OCI-LY7 (cell line): Measurements from ENCODE around the gene RRAS. TPM values are rescaled to one million over a fixed set of nuclear protein-coding genes. Genes with fewer than 3 reads are reported as not detected.

Experiments used
- BruUV-seq: library from RNA; stranded (reverse); fragments of 400-500 nt; replicated peaks from 2 replicates; lab custom pipeline; 2021; lab: Mats Ljungman, UMichigan
- CTCF ChIA-PET: fragments of 300-600 bp; sonication (Branson Sonifier 250); formaldehyde crosslinking; loops from one replicate; lab custom pipeline; 2022; ENCODE audit warnings: antibody characterized with exemption; ENCODE audit not compliant: unreplicated experiment; lab: Charles Lee
- POLR2A ChIA-PET: fragments of 300-600 bp; sonication (Branson Sonifier 250); formaldehyde crosslinking; loops from one replicate; lab custom pipeline; 2022; ENCODE audit warnings: antibody characterized with exemption; lab: Charles Lee
- DNase-seq: peaks from one replicate; pipeline ENCODE4 v3.0.0-alpha.2; 2015; ENCODE audit warnings: low spot score
- H2AFZ ChIP-seq: fragments of 200-600 bp; sonication (generic), shearing (Covaris generic); 2 replicates; pipeline ENCODE4 v1.6.1; 2014; ENCODE audit warnings: mild to moderate bottlenecking, antibody characterized with exemption, low read length, moderate library complexity
- H3K27ac ChIP-seq: fragments of 200-600 bp; sonication (generic); 2 replicates; pipeline ENCODE4 v1.5.1; 2014; ENCODE audit warnings: mixed run types, low read depth, mild to moderate bottlenecking, moderate library complexity, low read length, inconsistent platforms; ENCODE audit not compliant: poor library complexity, severe bottlenecking
- H3K36me3 ChIP-seq: fragments of 200-600 bp; sonication (generic); 2 replicates; pipeline ENCODE4 v1.6.1; 2014; ENCODE audit warnings: mild to moderate bottlenecking, antibody characterized with exemption, low read length, moderate library complexity, mixed read lengths; ENCODE audit not compliant: insufficient read depth
- H3K4me1 ChIP-seq: fragments of 200-600 bp; sonication (generic); 2 replicates; pipeline ENCODE4 v1.5.1; 2014; ENCODE audit warnings: mild to moderate bottlenecking, low read length; ENCODE audit not compliant: insufficient read depth, poor library complexity, severe bottlenecking
- H3K4me2 ChIP-seq: fragments of 200-600 bp; sonication (generic); 2 replicates; pipeline ENCODE4 v1.6.1; 2014; ENCODE audit warnings: mild to moderate bottlenecking, low read length
- H3K4me3 ChIP-seq: fragments of 200-600 bp; sonication (generic); 2 replicates; pipeline ENCODE4 v1.5.1; 2014; ENCODE audit warnings: mild to moderate bottlenecking, low read depth, low read length; ENCODE audit not compliant: poor library complexity, severe bottlenecking
- H3K79me2 ChIP-seq: fragments of 200-600 bp; sonication (generic); 2 replicates; pipeline ENCODE4 v1.6.1; 2016; ENCODE audit warnings: low read depth, mild to moderate bottlenecking, low read length, moderate library complexity, mixed read lengths; ENCODE audit not compliant: insufficient read depth
- H3K9me2 ChIP-seq: fragments of 200-600 bp; sonication (generic); 2 replicates; pipeline ENCODE4 v1.6.1; 2016; ENCODE audit warnings: mild to moderate bottlenecking, low read length, mixed read lengths; ENCODE audit not compliant: insufficient read depth
- H3K9me3 ChIP-seq: fragments of 200-600 bp; sonication (generic); 2 replicates; pipeline ENCODE4 v1.6.1; 2014; ENCODE audit warnings: mild to moderate bottlenecking, mixed run types, low read length, mixed read lengths
- H4K20me1 ChIP-seq: fragments of 200-600 bp; sonication (generic); 2 replicates; pipeline ENCODE4 v1.6.1; 2014; ENCODE audit warnings: mild to moderate bottlenecking, antibody characterized with exemption, low read length, moderate library complexity, mixed read lengths; ENCODE audit not compliant: insufficient read depth
- EZH2phosphoT487 ChIP-seq: fragments of 200-600 bp; sonication (generic); IDR thresholded peaks from 2 replicates; pipeline ENCODE4 v1.6.1; 2018; ENCODE audit warnings: low read depth, borderline replicate concordance, mild to moderate bottlenecking, mixed run types, antibody characterized with exemption, low read length, moderate library complexity, mixed read lengths
- intact Hi-C: fragments of 100-400 bp; cut with micrococcal nuclease; formaldehyde crosslinking; loops from one replicate; pipeline ENCODE4 v1.10.0; 2022; ENCODE audit not compliant: unreplicated experiment
- total RNA-seq, 2 experiments: library from RNA; depleted of rRNA in 1 of 2; stranded (reverse); fragments of >200 nt in 1 of 2; shearing (Covaris generic) in 1 of 2; gene quantifications; 2 replicates each; pipeline ENCODE4 v1.2.3, GENCODE V29; 2014 to 2022
- TF ChIP-seq, protein P1 (sequence below): fragments of 200-600 bp; sonication (generic); conservative IDR thresholded peaks from 2 replicates; pipeline ENCODE4 v1.5.1; 2014; ENCODE audit warnings: mild to moderate bottlenecking, antibody characterized with exemption, low read length, moderate library complexity, mixed read lengths

Gene RRAS
- total RNA-seq, 2 experiments from 2014 or later = 4.7 to 5.5 TPM

DNA sequence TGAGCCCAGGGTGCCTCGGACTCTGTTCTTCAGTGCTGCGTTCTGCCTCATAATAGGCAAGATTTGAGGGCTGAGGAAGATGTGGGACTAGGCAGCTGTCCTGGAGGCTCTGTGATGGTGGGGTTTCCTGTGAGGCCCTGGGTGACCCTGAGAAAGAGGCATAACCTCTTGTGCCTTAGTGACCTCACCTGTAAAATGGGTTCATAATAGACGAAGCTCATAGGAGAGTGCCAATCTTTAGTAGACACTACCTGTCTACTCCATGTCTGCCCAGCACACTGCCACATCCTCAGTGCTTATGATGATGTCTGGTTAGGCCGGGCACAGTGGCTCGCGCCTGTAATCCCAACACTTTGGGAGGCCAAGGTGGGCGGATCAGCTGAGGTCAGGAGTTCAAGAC, 23.4 kb downstream of the RRAS start:
- Histone ChIP-seq H3K4me1 (no peaks in the 10 kb centered on the region), H3K79me2 (no peaks in the 10 kb centered on the region), H3K9me3 (no peaks in the 10 kb centered on the region), H3K4me3 (no peak overlapping the region), H4K20me1 (no peaks in the 10 kb centered on the region), H3K27ac (no peak overlapping the region), H3K36me3 (peaks cover 84% of the 10 kb centered on the region), H3K4me2 (no peak overlapping the region), H2AFZ (no peak overlapping the region), H3K9me2 (no peaks in the 10 kb centered on the region)
- no peak for DNase-seq
- ChIA-PET POLR2A (no interaction called here), CTCF (no interaction called here)
- TF ChIP-seq, protein P1, sequence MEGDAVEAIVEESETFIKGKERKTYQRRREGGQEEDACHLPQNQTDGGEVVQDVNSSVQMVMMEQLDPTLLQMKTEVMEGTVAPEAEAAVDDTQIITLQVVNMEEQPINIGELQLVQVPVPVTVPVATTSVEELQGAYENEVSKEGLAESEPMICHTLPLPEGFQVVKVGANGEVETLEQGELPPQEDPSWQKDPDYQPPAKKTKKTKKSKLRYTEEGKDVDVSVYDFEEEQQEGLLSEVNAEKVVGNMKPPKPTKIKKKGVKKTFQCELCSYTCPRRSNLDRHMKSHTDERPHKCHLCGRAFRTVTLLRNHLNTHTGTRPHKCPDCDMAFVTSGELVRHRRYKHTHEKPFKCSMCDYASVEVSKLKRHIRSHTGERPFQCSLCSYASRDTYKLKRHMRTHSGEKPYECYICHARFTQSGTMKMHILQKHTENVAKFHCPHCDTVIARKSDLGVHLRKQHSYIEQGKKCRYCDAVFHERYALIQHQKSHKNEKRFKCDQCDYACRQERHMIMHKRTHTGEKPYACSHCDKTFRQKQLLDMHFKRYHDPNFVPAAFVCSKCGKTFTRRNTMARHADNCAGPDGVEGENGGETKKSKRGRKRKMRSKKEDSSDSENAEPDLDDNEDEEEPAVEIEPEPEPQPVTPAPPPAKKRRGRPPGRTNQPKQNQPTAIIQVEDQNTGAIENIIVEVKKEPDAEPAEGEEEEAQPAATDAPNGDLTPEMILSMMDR = no peak
- TF ChIP-seq EZH2phosphoT487 = no peak
- intact Hi-C loops = no loop called here
- no TSS peak for BruUV-seq

DNA sequence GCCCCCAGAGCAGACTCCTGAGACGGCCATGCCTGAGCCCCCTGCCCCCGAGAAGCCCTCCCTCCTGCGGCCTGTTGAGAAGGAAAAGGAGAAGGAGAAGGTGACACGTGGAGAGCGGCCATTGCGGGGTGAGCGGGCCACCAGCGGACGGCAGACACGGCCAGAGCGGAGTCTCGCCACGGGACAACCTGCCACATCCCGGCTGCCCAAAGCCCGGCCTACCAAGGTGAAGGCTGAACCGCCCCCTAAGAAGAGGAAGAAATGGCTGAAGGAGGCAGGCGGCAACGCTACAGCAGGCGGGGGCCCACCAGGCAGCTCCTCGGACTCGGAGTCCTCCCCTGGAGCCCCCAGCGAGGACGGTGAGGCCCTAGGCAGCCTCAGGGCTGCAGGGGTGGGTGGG, 24.1 kb downstream of the RRAS start:
- Histone ChIP-seq H3K4me2 (no peak overlapping the region), H2AFZ (no peak overlapping the region), H4K20me1 (no peaks in the 10 kb centered on the region), H3K4me1 (no peaks in the 10 kb centered on the region), H3K36me3 (peaks cover 83% of the 10 kb centered on the region), H3K9me3 (no peaks in the 10 kb centered on the region), H3K79me2 (no peaks in the 10 kb centered on the region), H3K9me2 (no peaks in the 10 kb centered on the region), H3K4me3 (no peak overlapping the region), H3K27ac (no peak overlapping the region)
- BruUV-seq = no TSS peak
- ChIA-PET CTCF (no interaction called here), POLR2A (no interaction called here)
- TF ChIP-seq EZH2phosphoT487 = no peak
- TF ChIP-seq, protein P1 = no peak
- intact Hi-C loops = no loop called here
- no peak for DNase-seq

DNA sequence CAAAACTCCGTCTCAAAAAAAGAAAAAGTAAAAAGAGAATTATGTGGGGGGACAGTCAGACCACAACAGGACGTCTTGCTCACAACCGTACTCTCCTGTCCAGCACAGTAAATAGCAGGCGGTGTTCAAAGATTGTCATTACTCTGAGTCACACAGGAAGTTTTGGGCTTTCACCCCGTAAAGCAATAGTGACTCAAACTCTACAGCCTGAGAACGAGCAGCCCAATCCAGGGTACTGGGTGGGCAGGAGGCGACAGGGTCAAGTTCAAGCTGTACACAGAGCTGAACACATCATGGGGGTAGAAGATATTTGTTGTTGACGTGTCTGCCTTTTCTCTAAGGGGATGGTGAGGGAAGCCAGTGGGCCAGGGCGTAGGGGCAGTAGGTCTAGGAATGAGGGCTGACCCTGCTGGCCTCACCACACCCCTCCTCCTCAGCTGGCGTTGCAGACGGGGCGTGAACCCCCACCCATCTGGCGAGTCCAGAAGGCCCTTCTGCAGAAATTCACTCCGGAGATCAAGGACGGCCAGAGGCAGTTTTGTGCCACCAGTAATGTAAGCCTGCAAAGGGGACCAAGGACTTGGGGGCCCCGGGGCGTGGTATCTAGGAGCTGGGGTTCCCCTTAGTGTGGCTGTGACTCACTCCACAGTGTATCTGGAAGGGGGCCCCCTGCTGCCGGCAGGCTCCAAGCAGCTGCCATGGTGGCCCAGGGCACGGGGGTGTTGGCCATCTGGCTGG, 25.7 kb downstream of the RRAS start:
- ChIA-PET CTCF (no interaction called here), POLR2A (interaction anchor here (0.5 kb wide), 1 partner anchor 24 kb away, joined by 3 read pairs; no protein-coding TSS in a partner anchor)
- H3K79me2 ChIP-seq = no peaks in the 10 kb centered on the region
- H3K27ac ChIP-seq = no peak overlapping the region
- intact Hi-C loops = no loop called here
- H3K4me1 ChIP-seq = no peaks in the 10 kb centered on the region
- peaks cover 89% of the 10 kb centered on the region for H3K36me3 ChIP-seq
- H4K20me1 ChIP-seq = no peaks in the 10 kb centered on the region
- H3K4me2 ChIP-seq = no peak overlapping the region
- no peak overlapping the region for H2AFZ ChIP-seq
- H3K9me2 ChIP-seq = no peaks in the 10 kb centered on the region
- BruUV-seq = no TSS peak
- H3K9me3 ChIP-seq = no peaks in the 10 kb centered on the region
- H3K4me3 ChIP-seq = no peak overlapping the region
- TF ChIP-seq, protein P1 = no peak
- TF ChIP-seq EZH2phosphoT487 = no peak
- DNase-seq = no peak
